ENCODE measurements around the gene SLC15A4.

- TF ChIP-seq POLR2A (IDR thresholded peaks at IDR 0.05; ENCODE audit: low read depth, low read length) (no peak), CTCF (IDR thresholded peaks at IDR 0.05; ENCODE audit: extremely low read depth in 1 of 2, insufficient read depth in 1 of 2, low read depth in 1 of 2, low read length in 2 of 2) (no peak), POLR2AphosphoS5 (IDR thresholded peaks at IDR 0.05; ENCODE audit: insufficient read depth, low read depth, low read length) (no peak), EZH2 (IDR thresholded peaks at IDR 0.05; ENCODE audit: borderline replicate concordance, low read depth, low read length, severe bottlenecking) (no peak), MAX (IDR thresholded peaks at IDR 0.05; ENCODE audit: insufficient read depth, insufficient read length) (no peak), FOS (IDR thresholded peaks at IDR 0.05; ENCODE audit: borderline replicate concordance, insufficient read depth, low read length) (no peak)
These were observed 51.5 kb downstream of the SLC15A4 start for GRCh38 chr12:128772249-128772648.

Measured in endothelial cell of umbilical vein (primary cell).